ENCODE data around the gene CNGB1.

The CNGB1 gene

DNA sequence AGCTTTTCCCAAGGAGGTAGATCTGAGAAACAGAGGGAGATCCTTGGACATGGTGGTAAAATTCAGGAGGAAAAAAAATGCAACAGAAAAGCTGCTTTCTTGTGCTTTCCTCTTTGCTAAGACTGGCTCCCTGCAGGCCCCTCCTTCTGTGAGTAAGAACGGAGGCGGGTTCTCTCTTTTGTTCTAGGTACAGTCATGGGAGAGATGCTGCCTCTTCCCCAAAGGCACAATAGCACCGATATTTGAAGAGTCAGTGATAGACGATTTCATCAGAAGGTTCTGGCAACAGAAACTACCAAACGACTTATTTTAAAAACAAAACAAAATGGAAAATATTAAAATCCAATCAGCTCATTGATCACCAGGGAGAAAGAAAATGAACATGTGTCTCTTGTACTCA, 136.0 kb downstream of the CNGB1 start:
- Histone ChIP-seq H3K36me3 (ENCODE audit: control insufficient read depth, insufficient read depth, low read length) (no peaks in the 10 kb centered on the region), H3K27me3 (ENCODE audit: control insufficient read depth, insufficient read depth, low read length, poor library complexity, severe bottlenecking) (no peaks in the 10 kb centered on the region), H3K9me3 (ENCODE audit: control insufficient read depth, low read length) (no peaks in the 10 kb centered on the region), H3K27ac (ENCODE audit: insufficient read depth, low read depth, low read length, poor library complexity, severe bottlenecking) (no peak overlapping the region), H3K4me1 (ENCODE audit: control insufficient read depth, insufficient read depth, low read length) (no peaks in the 10 kb centered on the region), H3K4me3 (ENCODE audit: insufficient read depth, low read depth, low read length) (no peak overlapping the region)
- 15 to 18% methylated on average over 5 of the region's 5 CpGs for WGBS, 2 experiments

Measured in ectodermal cell (in vitro differentiated cells).